22Rv1 (cell line): Measurements from ENCODE around the gene TBC1D2.

Source experiments
- H3K27ac ChIP-seq: fragments of 450-650 bp; 2 replicates; pipeline ENCODE4 v1.5.1; 2017
- CTCF ChIP-seq: fragments of 450-650 bp; IDR thresholded peaks from 2 replicates; pipeline ENCODE4 v1.5.1; 2017; ENCODE audit warnings: mild to moderate bottlenecking
- ZFX ChIP-seq: fragments of 450-650 bp; IDR thresholded peaks from 2 replicates; pipeline ENCODE4 v1.6.1; 2017; ENCODE audit warnings: antibody characterized with exemption, borderline replicate concordance

Gene TBC1D2

GRCh38 chr9:98255578-98256296 lies at the start of gene TBC1D2:
Gene TBC1D2, minus strand, starts transcription at chr9:98255649. Its CDS starts 108 bp downstream, at chr9:98255541.
- TF ChIP-seq ZFX (no peak), CTCF (0 out of 2 replicates have a peak, but pooled peaks have one; percentile 19)
- H3K27ac ChIP-seq: peak within 1 kb of the TSS; percentile 98

GRCh38 chr9:98304381-98304780 lies 48.9 kb upstream of the TBC1D2 start:
- H3K27ac ChIP-seq: no peak overlapping the region
- TF ChIP-seq ZFX (no peak), CTCF (no peak)

- H3K27ac ChIP-seq: no peak overlapping the region
- no peak for TF ChIP-seq CTCF
- TF ChIP-seq ZFX: no peak
These were observed 48.2 kb upstream of the TBC1D2 start for GRCh38 chr9:98303633-98304125.

- no peak overlapping the region for H3K27ac ChIP-seq
- TF ChIP-seq CTCF (no peak), ZFX (no peak)
These were observed 47.6 kb upstream of the TBC1D2 start for GRCh38 chr9:98302938-98303632.

- TF ChIP-seq CTCF: no peak
- TF ChIP-seq ZFX: no peak
- H3K27ac ChIP-seq: no peak overlapping the region
These were observed 46.7 kb upstream of the TBC1D2 start for GRCh38 chr9:98302150-98302549.

- no peak overlapping the region for H3K27ac ChIP-seq
- no peak for TF ChIP-seq CTCF
- TF ChIP-seq ZFX: no peak
These were observed 45.2 kb upstream of the TBC1D2 start for GRCh38 chr9:98300611-98301010.

- no peak for TF ChIP-seq ZFX
- TF ChIP-seq CTCF: no peak
- no peak overlapping the region for H3K27ac ChIP-seq
These were observed 43.0 kb upstream of the TBC1D2 start for GRCh38 chr9:98298476-98298875.
